ENCODE results near the gene NDUFAF4.

GRCh38 chr6:96907498-96907897 lies 9.8 kb upstream of the NDUFAF4 start:
- TF ChIP-seq REST (IDR thresholded peaks at IDR 0.05; ENCODE audit: insufficient replicate concordance, low read depth) (no peak), POLR2AphosphoS5 (IDR thresholded peaks at IDR 0.05; ENCODE audit: low read depth) (no peak)

Measured in HL-60 (cell line).